Transverse colon (tissue), 4 donors: ENCODE data around the gene ERC2. TPM values are rescaled to one million over a fixed set of nuclear protein-coding genes. Genes with fewer than 3 reads are reported as not detected.

Experiments
- DNase-seq: peaks from one replicate; pipeline ENCODE4 v3.0.0-alpha.2; 2019
- H3K27ac ChIP-seq, 4 donors: fragments of 200-600 bp; sonication (generic); 2 replicates each; pipeline ENCODE4 v1.5.1; 2016 to 2018; ENCODE audit warnings: inconsistent platforms in 4 of 4
- H3K27me3 ChIP-seq: fragments of 200-600 bp; sonication (generic); 2 replicates; pipeline ENCODE4 v1.5.1; 2017; ENCODE audit warnings: inconsistent platforms
- H3K36me3 ChIP-seq, 4 donors: fragments of 200-600 bp; sonication (generic); 2 replicates each; pipeline ENCODE4 v1.5.1; 2017 to 2019; ENCODE audit warnings: inconsistent platforms in 4 of 4
- H3K4me1 ChIP-seq, 4 donors: fragments of 200-600 bp; sonication (generic); 2 replicates each; pipeline ENCODE4 v1.5.1; 2017 to 2020; ENCODE audit warnings: inconsistent platforms in 4 of 4
- H3K4me3 ChIP-seq, 4 donors: fragments of 200-600 bp; sonication (generic); 1 replicate in 1 of 4; 2 replicates in 3 of 4; pipeline versions ENCODE4 v1.5.1 to v1.6.1; 2017 to 2019; ENCODE audit warnings: inconsistent platforms in 4 of 4
- H3K9me3 ChIP-seq, 2 donors: fragments of 200-600 bp; sonication (generic); 2 replicates each; pipeline ENCODE4 v1.5.1; 2017 to 2019; ENCODE audit warnings: inconsistent platforms in 2 of 2
- EP300 ChIP-seq: sonication (generic); formaldehyde crosslinking; IDR thresholded peaks from one replicate; pipeline ENCODE4 v1.6.1; 2017; ENCODE audit warnings: antibody characterized with exemption, low read depth
- POLR2A ChIP-seq: fragments of 450-650 bp; IDR thresholded peaks from one replicate; pipeline ENCODE4 v1.6.1; 2016; ENCODE audit warnings: antibody characterized with exemption, mild to moderate bottlenecking, moderate library complexity
- POLR2AphosphoS5 ChIP-seq, 3 donors: sonication (generic); formaldehyde crosslinking; IDR thresholded peaks; one replicate each; pipeline ENCODE4 v1.6.1; 2016; ENCODE audit warnings: antibody characterized with exemption in 3 of 3
- WGBS, 2 donors: methylation state at CpG; one replicate each; pipeline ENCODE4 v1.1.5; 2018; ENCODE audit warnings: low coverage in 1 of 2; 5-methylcytosine and 5-hydroxymethylcytosine counted together
- in situ Hi-C, 4 donors: fragments of 200-750 bp; cut with MboI; loops; one replicate each; pipeline versions ENCODE4 v1.15.0 to v1.15.1; 2017; ENCODE audit warnings: low sequenced_read_pairs in 3 of 4, low pct_ligation_motif_present in 1 of 4, low pct_unique_long_range_greater_than_20kb in 1 of 4
- intact Hi-C: fragments of 100-400 bp; cut with DNase I; formaldehyde crosslinking; loops from one replicate; pipeline ENCODE4 v1.15.1; 2023; ENCODE audit warnings: low total_unique reads
- total RNA-seq, 4 donors: library from RNA; depleted of rRNA; stranded (reverse); fragments of >200 nt; gene quantifications; one replicate each; pipeline ENCODE4 v1.1.0, GENCODE V29; 2016
- TF ChIP-seq, protein P1 (sequence below), 5 experiments: fragments of 200-600 bp in 3 of 5; fragments of 450-650 bp in 2 of 5; sonication (generic) in 3 of 5; IDR thresholded peaks; 1 replicate in 2 of 5; 2 replicates in 3 of 5; pipeline ENCODE4 v1.5.1; 2016 to 2017; ENCODE audit warnings: antibody characterized with exemption in 5 of 5, inconsistent platforms in 3 of 5, mild to moderate bottlenecking in 2 of 5, moderate library complexity in 1 of 5

Gene ERC2
- total RNA-seq, 4 donors from 2014 or later = 0.41 to 1.3 TPM; not detected in 2

- TF ChIP-seq, protein P1, sequence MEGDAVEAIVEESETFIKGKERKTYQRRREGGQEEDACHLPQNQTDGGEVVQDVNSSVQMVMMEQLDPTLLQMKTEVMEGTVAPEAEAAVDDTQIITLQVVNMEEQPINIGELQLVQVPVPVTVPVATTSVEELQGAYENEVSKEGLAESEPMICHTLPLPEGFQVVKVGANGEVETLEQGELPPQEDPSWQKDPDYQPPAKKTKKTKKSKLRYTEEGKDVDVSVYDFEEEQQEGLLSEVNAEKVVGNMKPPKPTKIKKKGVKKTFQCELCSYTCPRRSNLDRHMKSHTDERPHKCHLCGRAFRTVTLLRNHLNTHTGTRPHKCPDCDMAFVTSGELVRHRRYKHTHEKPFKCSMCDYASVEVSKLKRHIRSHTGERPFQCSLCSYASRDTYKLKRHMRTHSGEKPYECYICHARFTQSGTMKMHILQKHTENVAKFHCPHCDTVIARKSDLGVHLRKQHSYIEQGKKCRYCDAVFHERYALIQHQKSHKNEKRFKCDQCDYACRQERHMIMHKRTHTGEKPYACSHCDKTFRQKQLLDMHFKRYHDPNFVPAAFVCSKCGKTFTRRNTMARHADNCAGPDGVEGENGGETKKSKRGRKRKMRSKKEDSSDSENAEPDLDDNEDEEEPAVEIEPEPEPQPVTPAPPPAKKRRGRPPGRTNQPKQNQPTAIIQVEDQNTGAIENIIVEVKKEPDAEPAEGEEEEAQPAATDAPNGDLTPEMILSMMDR (IDR thresholded peaks at IDR 0.05) = no peak
- intact Hi-C loops = no loop called here
- no peaks in the 10 kb centered on the region for H3K36me3 ChIP-seq
- H3K4me3 ChIP-seq = no peak overlapping the region
- H3K4me1 ChIP-seq = no peaks in the 10 kb centered on the region
- in situ Hi-C loops = no loop called here
- 81 to 93% methylated on average over 3 to 9 of the region's 9 CpGs for WGBS, 2 donors
- H3K27ac ChIP-seq = no peak overlapping the region
- H3K27me3 ChIP-seq = no peaks in the 10 kb centered on the region
- no peaks in the 10 kb centered on the region for H3K9me3 ChIP-seq
- no peak for DNase-seq
Measured at GRCh38 chr3:56188201-56188600, 280.1 kb downstream of the ERC2 start.

DNA sequence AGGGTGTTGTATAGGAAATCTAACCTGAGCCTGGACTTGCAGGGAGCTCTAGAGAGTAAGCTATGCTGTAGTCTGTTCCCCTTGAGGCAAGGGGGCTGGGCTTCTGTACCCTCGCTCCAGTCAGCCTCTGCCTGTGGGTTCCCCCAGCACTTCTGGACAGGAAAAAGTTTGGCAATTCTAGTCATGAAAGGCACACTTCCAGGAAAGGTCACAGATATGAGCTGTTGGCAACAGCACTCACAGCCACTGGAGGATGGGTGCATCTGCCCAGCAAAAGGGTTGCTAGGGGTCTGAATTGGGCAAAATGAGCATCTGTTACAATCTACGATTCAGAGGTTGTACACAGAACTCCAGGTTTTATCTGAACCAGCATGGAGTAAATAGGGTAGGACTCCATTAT is 281.2 kb downstream of the ERC2 start:
- Histone ChIP-seq H3K9me3 (no peaks in the 10 kb centered on the region), H3K4me1 (no peaks in the 10 kb centered on the region), H3K27ac (no peak overlapping the region), H3K27me3 (no peaks in the 10 kb centered on the region), H3K36me3 (no peaks in the 10 kb centered on the region), H3K4me3 (no peak overlapping the region)
- intact Hi-C loops (no loop called here), in situ Hi-C loops (no loop called here)
- WGBS, 2 donors = 80% methylated on average over 2 of the region's 2 CpGs; no CpG with 5 or more reads in 1 of the 2 donors
- TF ChIP-seq EP300 (no peak), POLR2AphosphoS5 (IDR thresholded peaks at IDR 0.05) (no peak), POLR2A (no peak)
- TF ChIP-seq, protein P1 (IDR thresholded peaks at IDR 0.05) = no peak
- no peak for DNase-seq

- TF ChIP-seq POLR2A = no peak
- TF ChIP-seq EP300 = no peak
- TF ChIP-seq, protein P1 (IDR thresholded peaks at IDR 0.05) = no peak
- TF ChIP-seq POLR2AphosphoS5 (IDR thresholded peaks at IDR 0.05) = no peak
- H3K36me3 ChIP-seq = no peaks in the 10 kb centered on the region
- no peak overlapping the region for H3K4me3 ChIP-seq
- DNase-seq = no peak
- WGBS, 2 donors = 100% methylated on average over 1 of the region's 1 CpG
- in situ Hi-C loops = no loop called here
- H3K27ac ChIP-seq = no peak overlapping the region
- no peaks in the 10 kb centered on the region for H3K27me3 ChIP-seq
- intact Hi-C loops = no loop called here
- no peaks in the 10 kb centered on the region for H3K9me3 ChIP-seq
- no peaks in the 10 kb centered on the region for H3K4me1 ChIP-seq
Measured at GRCh38 chr3:56185827-56186226, 282.4 kb downstream of the ERC2 start.

- DNase-seq = no peak
- in situ Hi-C loops = no loop called here
- intact Hi-C loops = no loop called here
Measured at GRCh38 chr3:56183529-56183928, 284.7 kb downstream of the ERC2 start.

More at GRCh38 chr3:56183529-56183928, 284.7 kb downstream of the ERC2 start:
- 62 to 80% methylated on average over 1 to 4 of the region's 4 CpGs for whole genome bisulfite sequencing, 2 donors
- TF ChIP-seq POLR2A = no peak
- TF ChIP-seq, protein P1 (IDR thresholded peaks at IDR 0.05) = no peak
- TF ChIP-seq EP300 = no peak
- no peak for TF ChIP-seq POLR2AphosphoS5 (IDR thresholded peaks at IDR 0.05)
- Histone ChIP-seq H3K9me3 (no peaks in the 10 kb centered on the region), H3K27me3 (no peaks in the 10 kb centered on the region), H3K27ac (no peak overlapping the region), H3K4me1 (no peaks in the 10 kb centered on the region), H3K36me3 (no peaks in the 10 kb centered on the region), H3K4me3 (no peak overlapping the region)
